ENCODE measurements around the gene MEX3D. TPM values are rescaled to one million over a fixed set of nuclear protein-coding genes. Genes with fewer than 3 reads are reported as not detected.

Gene MEX3D
- total and polyA plus RNA-seq, 9 donors = 7.3 to 54.4 (median 34.8) TPM

- DNase-seq = no peak
- H3K9me3 ChIP-seq = no peaks in the 10 kb centered on the region
- WGBS, 3 donors = 77 to 84% (median 80%) methylated on average over 25 to 30 of the region's 30 CpGs
- H3K4me3 ChIP-seq = no peak overlapping the region
- H3K27me3 ChIP-seq = no peaks in the 10 kb centered on the region
- H3K36me3 ChIP-seq = no peaks in the 10 kb centered on the region
- no peak overlapping the region for H3K27ac ChIP-seq
- TF ChIP-seq CTCF (IDR thresholded peaks at IDR 0.05) (no peak), POLR2A (IDR thresholded peaks at IDR 0.05) (no peak), EP300 (IDR thresholded peaks at IDR 0.05) (no peak)
- no peaks in the 10 kb centered on the region for H3K4me1 ChIP-seq (ENCODE audit: insufficient read depth)
- intact Hi-C loops (cut with DNase I) = no loop called here
Measured at GRCh38 chr19:1576242-1577089, 8.3 kb upstream of the MEX3D start.

GRCh38 chr19:1575323-1576241 lies 7.5 kb upstream of the MEX3D start:
- intact Hi-C loops (cut with DNase I) = no loop called here
- 73 to 78% (median 76%) methylated on average over 22 of the region's 22 CpGs for WGBS, 3 donors

GRCh38 chr19:1574354-1575136 lies 6.4 kb upstream of the MEX3D start:
- no peak for TF ChIP-seq POLR2A (IDR thresholded peaks at IDR 0.05)
- WGBS, 3 donors = 75 to 82% (median 81%) methylated on average over 34 of the region's 34 CpGs
- no peaks in the 10 kb centered on the region for H3K9me3 ChIP-seq
- H3K36me3 ChIP-seq = no peaks in the 10 kb centered on the region
- no peaks in the 10 kb centered on the region for H3K27me3 ChIP-seq
- no peak overlapping the region for H3K27ac ChIP-seq
- H3K4me1 ChIP-seq (ENCODE audit: insufficient read depth) = no peaks in the 10 kb centered on the region
- H3K4me3 ChIP-seq = no peak overlapping the region
- intact Hi-C loops (cut with DNase I) = no loop called here
- DNase-seq = no peak

More at GRCh38 chr19:1575323-1576241, 7.5 kb upstream of the MEX3D start:
- H3K27ac ChIP-seq = no peak overlapping the region
- no peaks in the 10 kb centered on the region for H3K27me3 ChIP-seq
- H3K36me3 ChIP-seq = no peaks in the 10 kb centered on the region
- H3K4me1 ChIP-seq (ENCODE audit: insufficient read depth) = no peaks in the 10 kb centered on the region
- DNase-seq = no peak
- no peak for TF ChIP-seq CTCF (IDR thresholded peaks at IDR 0.05)
- TF ChIP-seq EP300 (IDR thresholded peaks at IDR 0.05) = no peak
- no peak for TF ChIP-seq POLR2A (IDR thresholded peaks at IDR 0.05)
- H3K4me3 ChIP-seq = no peak overlapping the region
- H3K9me3 ChIP-seq = no peaks in the 10 kb centered on the region

- Histone ChIP-seq H3K27ac (no peak overlapping the region), H3K4me1 (ENCODE audit: insufficient read depth) (no peaks in the 10 kb centered on the region), H3K36me3 (no peaks in the 10 kb centered on the region), H3K9me3 (no peaks in the 10 kb centered on the region), H3K27me3 (no peaks in the 10 kb centered on the region), H3K4me3 (no peak overlapping the region)
- intact Hi-C loops (cut with DNase I) = no loop called here
- WGBS, 3 donors = 82 to 86% (median 86%) methylated on average over 9 of the region's 9 CpGs
- TF ChIP-seq POLR2A (IDR thresholded peaks at IDR 0.05) (no peak), EP300 (IDR thresholded peaks at IDR 0.05) (no peak), CTCF (IDR thresholded peaks at IDR 0.05) (no peak)
- DNase-seq = no peak
Measured at GRCh38 chr19:1572795-1573194, 4.7 kb upstream of the MEX3D start.

All from ovary (tissue), 9 donors.